ENCODE data around the gene CAMK2B.
"Not testable (repeated sequence)": the region's sequence is repeated elsewhere in the genome, so short reads cannot be mapped to it uniquely, and the experiment has no call there.

CAMK2B gene

DNA sequence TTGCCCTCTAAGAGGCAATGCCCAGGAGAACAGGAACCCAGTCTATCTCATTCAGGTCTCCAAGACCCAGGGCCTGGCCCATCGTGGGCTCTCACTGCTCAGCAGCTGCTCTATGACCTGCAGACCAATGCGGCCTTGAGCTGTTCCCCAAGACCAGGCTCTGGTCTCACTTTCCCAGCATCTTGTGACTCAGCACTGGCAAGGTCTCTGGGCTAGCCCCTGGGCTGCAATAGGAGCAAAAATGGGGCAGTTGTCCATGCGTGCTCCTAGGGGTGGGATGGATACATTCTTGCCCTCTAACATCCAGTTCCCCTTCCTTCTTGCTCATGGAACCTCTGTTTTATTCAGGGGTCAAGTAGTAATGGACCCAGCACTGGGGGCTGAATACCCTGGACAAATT, 149.7 kb downstream of the CAMK2B start:
- Histone ChIP-seq H3K36me3 (replicated peaks) (no peaks in the 10 kb centered on the region), H3K27ac (no peak overlapping the region), H3K27me3 (replicated peaks) (no peaks in the 10 kb centered on the region), H3K4me3 (ENCODE audit: low read depth, low read length) (no peak overlapping the region)
- DNase-seq: no peak
- in situ Hi-C loops (cut with HindIII; ENCODE audit: low pct_ligation_motif_present, low sequenced_read_pairs): no loop called here
- TF ChIP-seq, protein P1, sequence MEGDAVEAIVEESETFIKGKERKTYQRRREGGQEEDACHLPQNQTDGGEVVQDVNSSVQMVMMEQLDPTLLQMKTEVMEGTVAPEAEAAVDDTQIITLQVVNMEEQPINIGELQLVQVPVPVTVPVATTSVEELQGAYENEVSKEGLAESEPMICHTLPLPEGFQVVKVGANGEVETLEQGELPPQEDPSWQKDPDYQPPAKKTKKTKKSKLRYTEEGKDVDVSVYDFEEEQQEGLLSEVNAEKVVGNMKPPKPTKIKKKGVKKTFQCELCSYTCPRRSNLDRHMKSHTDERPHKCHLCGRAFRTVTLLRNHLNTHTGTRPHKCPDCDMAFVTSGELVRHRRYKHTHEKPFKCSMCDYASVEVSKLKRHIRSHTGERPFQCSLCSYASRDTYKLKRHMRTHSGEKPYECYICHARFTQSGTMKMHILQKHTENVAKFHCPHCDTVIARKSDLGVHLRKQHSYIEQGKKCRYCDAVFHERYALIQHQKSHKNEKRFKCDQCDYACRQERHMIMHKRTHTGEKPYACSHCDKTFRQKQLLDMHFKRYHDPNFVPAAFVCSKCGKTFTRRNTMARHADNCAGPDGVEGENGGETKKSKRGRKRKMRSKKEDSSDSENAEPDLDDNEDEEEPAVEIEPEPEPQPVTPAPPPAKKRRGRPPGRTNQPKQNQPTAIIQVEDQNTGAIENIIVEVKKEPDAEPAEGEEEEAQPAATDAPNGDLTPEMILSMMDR (IDR thresholded peaks at IDR 0.05; ENCODE audit: low read depth, low read length, missing control alignments): no peak

DNA sequence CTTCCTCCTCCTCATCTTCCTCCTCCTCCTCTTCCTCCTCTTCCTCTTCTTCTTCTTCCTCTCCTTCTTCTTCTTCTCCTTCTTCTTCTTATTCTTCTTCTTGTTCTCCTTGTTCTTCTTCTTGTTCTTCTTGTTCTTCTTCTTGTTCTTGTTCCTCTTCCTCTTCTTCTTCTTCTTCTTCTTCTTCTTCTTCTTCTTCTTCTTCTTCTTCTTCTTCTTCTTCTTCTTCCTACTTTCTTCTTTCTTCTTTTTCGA, 150.8 kb downstream of the CAMK2B start:
- H3K27me3 ChIP-seq (replicated peaks); in situ Hi-C loops (cut with HindIII; ENCODE audit: low pct_ligation_motif_present, low sequenced_read_pairs); DNase-seq: not testable (repeated sequence)

DNA sequence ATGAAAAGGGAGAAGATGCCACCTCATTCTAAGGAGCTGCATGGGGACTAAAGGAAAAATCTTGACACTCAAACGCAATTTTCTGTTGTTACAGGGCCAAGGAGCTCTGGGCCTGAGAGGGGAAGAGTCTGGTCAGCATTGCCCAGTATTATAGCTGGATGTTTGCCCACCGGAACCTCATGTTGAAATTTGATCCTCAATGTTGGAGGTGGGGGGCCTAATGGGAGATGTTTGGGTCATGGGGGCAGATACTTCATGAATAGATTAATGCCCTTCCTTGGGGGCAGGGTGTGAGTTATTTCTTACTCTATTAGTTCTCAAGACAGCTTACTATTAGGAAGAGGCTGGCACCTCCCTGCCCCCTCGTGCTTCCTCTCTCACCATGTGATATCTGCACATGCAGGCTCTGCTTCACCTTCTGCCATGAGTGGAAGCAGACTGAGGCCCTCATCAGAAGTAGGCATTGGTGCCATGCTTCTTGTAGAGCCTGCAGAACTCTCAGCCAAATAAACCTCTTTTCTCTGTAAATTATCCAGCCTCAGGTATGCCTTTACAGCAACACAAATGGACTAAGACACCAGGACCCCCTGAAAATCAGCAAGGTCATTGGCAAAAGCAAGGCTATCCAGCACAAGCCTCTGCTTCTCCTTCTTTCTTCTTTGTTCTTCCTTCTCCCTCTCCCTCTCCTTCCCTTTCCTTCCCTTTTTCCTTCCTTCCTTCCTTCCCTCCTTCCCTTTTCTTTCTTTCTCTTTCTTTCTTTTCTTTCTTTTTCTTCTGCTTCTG, 151.3 kb downstream of the CAMK2B start:
- TF ChIP-seq, protein P1 (IDR thresholded peaks at IDR 0.05; ENCODE audit: low read depth, low read length, missing control alignments): no peak
- H3K27ac ChIP-seq: no peak overlapping the region
- H3K27me3 ChIP-seq (replicated peaks): no peaks in the 10 kb centered on the region
- in situ Hi-C loops (cut with HindIII; ENCODE audit: low pct_ligation_motif_present, low sequenced_read_pairs): no loop called here
- no peak overlapping the region for H3K4me3 ChIP-seq (ENCODE audit: low read depth, low read length)
- DNase-seq: no peak
- H3K36me3 ChIP-seq (replicated peaks): no peaks in the 10 kb centered on the region

More for the DNA sequence above, 150.8 kb downstream of the CAMK2B start:
- H3K27ac ChIP-seq; H3K4me3 ChIP-seq (ENCODE audit: low read depth, low read length); H3K36me3 ChIP-seq (replicated peaks): not testable (repeated sequence)

DNA sequence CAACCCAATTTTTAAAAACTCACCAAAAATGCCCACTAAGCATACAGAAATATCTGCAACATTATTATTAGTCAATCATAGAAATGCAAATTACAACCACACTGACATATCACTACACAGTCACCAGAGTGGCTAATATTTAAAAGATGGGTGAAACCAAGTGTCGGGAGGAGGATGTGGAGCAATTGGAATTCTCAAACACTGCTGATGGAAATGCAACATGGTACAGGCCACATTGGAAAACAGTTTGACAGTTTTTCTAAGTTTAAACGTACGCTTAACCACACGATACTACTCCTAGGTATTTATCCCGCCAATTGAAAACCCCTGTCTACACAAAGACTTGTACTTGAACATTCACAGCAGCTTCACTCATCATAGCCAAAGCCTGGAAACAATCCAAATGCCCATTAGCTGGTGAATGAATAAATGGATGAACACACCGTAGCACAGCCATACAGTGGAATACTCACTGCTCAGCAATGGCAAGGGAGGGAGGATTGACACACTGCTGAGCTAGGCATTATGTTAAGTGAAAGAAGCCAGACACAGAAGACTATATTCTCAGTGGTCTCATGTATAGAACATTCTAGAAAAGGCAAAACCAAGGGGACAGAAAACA, 152.5 kb downstream of the CAMK2B start:
- no peak for DNase-seq
- Histone ChIP-seq H3K27me3 (replicated peaks) (no peaks in the 10 kb centered on the region), H3K36me3 (replicated peaks) (no peaks in the 10 kb centered on the region), H3K27ac (no peak overlapping the region), H3K4me3 (ENCODE audit: low read depth, low read length) (no peak overlapping the region)
- in situ Hi-C loops (cut with HindIII; ENCODE audit: low pct_ligation_motif_present, low sequenced_read_pairs): no loop called here
- TF ChIP-seq, protein P1 (IDR thresholded peaks at IDR 0.05; ENCODE audit: low read depth, low read length, missing control alignments): no peak

DNA sequence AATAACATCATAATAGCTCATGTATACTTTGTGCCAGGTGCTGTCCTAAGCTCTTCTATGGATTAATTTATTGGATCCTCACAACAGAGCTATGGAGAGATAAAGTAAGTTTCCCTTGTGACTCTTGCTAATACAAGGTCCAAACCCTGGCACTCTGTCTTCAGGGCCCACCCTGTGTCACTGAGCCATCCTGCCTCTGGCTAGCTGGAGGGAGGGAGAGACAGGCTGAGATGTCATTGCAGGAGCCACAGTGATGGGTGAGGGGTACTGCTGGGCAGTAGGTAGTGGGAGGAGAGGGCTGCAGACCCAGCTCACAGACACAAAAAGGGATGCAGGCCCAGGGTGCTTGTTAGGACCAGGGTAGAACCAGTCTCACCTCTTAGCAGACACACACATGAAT, 153.0 kb downstream of the CAMK2B start:
- no peak for DNase-seq
- Histone ChIP-seq H3K27ac (no peak overlapping the region), H3K4me3 (ENCODE audit: low read depth, low read length) (no peak overlapping the region), H3K36me3 (replicated peaks) (no peaks in the 10 kb centered on the region), H3K27me3 (replicated peaks) (no peaks in the 10 kb centered on the region)
- TF ChIP-seq, protein P1 (IDR thresholded peaks at IDR 0.05; ENCODE audit: low read depth, low read length, missing control alignments): no peak
- in situ Hi-C loops (cut with HindIII; ENCODE audit: low pct_ligation_motif_present, low sequenced_read_pairs): no loop called here

DNA sequence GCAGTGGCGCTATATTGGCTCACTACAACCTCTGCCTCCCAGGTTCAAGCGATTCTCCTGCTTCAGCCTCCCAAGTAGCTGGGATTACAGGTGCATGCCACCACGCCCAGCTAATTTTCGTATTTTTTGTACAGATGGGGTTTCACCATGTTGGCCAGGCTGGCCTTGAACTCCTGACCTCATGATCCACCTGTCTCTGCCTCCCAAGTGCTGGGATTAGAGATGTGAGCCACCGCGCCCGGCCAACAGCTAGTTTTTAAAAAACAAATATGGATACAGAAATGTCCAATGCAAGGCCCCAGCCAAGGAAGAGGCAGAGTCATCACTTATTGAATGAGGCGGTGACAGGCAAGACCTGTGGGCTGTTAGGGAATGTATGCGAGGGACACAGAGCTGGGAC, 153.5 kb downstream of the CAMK2B start:
- H3K36me3 ChIP-seq (replicated peaks); H3K4me3 ChIP-seq (ENCODE audit: low read depth, low read length); H3K27ac ChIP-seq; DNase-seq; H3K27me3 ChIP-seq (replicated peaks); in situ Hi-C loops (cut with HindIII; ENCODE audit: low pct_ligation_motif_present, low sequenced_read_pairs): not testable (repeated sequence)

DNA sequence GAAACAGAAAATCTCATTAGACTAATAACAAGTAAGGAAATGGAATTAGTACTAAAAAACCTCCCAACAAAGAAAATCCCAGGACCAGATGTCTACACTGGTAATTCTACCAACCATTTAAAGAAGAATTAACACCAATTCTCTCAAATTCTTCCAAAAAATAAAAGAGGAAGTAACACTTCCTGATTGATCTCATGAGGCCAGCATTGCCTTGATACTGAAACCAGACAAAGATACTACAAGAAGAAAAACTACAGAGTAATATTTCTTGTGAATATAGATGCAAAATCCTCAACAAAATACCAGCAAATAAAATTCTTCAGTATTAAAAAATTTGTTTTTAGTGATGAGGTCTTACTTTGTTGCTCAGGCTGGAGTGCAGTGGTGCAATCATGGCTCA, 157.5 kb downstream of the CAMK2B start:
- Histone ChIP-seq H3K36me3 (replicated peaks) (no peaks in the 10 kb centered on the region), H3K4me3 (ENCODE audit: low read depth, low read length) (no peak overlapping the region), H3K27ac (no peak overlapping the region), H3K27me3 (replicated peaks) (no peaks in the 10 kb centered on the region)
- in situ Hi-C loops (cut with HindIII; ENCODE audit: low pct_ligation_motif_present, low sequenced_read_pairs): no loop called here
- TF ChIP-seq, protein P1 (IDR thresholded peaks at IDR 0.05; ENCODE audit: low read depth, low read length, missing control alignments): no peak
- no peak for DNase-seq

Data from brain microvascular endothelial cell (primary cell).